ENCODE data around the gene SHROOM4.

The SHROOM4 gene

GRCh38 chrX:50609796-50610195 is 204.2 kb downstream of the SHROOM4 start:
- no peak for TF ChIP-seq EZH2 (IDR thresholded peaks at IDR 0.05; ENCODE audit: borderline replicate concordance, low read depth, low read length, severe bottlenecking)
- TF ChIP-seq, protein P1, sequence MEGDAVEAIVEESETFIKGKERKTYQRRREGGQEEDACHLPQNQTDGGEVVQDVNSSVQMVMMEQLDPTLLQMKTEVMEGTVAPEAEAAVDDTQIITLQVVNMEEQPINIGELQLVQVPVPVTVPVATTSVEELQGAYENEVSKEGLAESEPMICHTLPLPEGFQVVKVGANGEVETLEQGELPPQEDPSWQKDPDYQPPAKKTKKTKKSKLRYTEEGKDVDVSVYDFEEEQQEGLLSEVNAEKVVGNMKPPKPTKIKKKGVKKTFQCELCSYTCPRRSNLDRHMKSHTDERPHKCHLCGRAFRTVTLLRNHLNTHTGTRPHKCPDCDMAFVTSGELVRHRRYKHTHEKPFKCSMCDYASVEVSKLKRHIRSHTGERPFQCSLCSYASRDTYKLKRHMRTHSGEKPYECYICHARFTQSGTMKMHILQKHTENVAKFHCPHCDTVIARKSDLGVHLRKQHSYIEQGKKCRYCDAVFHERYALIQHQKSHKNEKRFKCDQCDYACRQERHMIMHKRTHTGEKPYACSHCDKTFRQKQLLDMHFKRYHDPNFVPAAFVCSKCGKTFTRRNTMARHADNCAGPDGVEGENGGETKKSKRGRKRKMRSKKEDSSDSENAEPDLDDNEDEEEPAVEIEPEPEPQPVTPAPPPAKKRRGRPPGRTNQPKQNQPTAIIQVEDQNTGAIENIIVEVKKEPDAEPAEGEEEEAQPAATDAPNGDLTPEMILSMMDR (IDR thresholded peaks at IDR 0.05; ENCODE audit: borderline replicate concordance, extremely low read depth, low read length, poor library complexity, severe bottlenecking): no peak
- no peak overlapping the region for H3K4me2 ChIP-seq (ENCODE audit: insufficient read depth, low read length)
- H3K9me3 ChIP-seq (ENCODE audit: insufficient read depth, low read length, severe bottlenecking): no peaks in the 10 kb centered on the region
- no peaks in the 10 kb centered on the region for H3K36me3 ChIP-seq (ENCODE audit: insufficient read depth, low read length)
- no peaks in the 10 kb centered on the region for H3K4me1 ChIP-seq (ENCODE audit: insufficient read depth, low read length)
- no peak for ATAC-seq (ENCODE audit: insufficient read depth, low read depth)
- H2AFZ ChIP-seq (ENCODE audit: low read depth, low read length): no peak overlapping the region
- H3K9ac ChIP-seq (ENCODE audit: low read depth, low read length): no peak overlapping the region
- H3K79me2 ChIP-seq (ENCODE audit: insufficient read depth, low read length): no peaks in the 10 kb centered on the region
- H3K27ac ChIP-seq (ENCODE audit: low read length): no peak overlapping the region
- H3K27me3 ChIP-seq (ENCODE audit: insufficient read depth, low read length, poor library complexity): no peaks in the 10 kb centered on the region
- H4K20me1 ChIP-seq (ENCODE audit: insufficient read depth, low read length): no peaks in the 10 kb centered on the region
- H3K4me3 ChIP-seq (ENCODE audit: low read depth in 1 of 2, low read length in 2 of 2): no peak overlapping the region
- no peak for DNase-seq

DNA sequence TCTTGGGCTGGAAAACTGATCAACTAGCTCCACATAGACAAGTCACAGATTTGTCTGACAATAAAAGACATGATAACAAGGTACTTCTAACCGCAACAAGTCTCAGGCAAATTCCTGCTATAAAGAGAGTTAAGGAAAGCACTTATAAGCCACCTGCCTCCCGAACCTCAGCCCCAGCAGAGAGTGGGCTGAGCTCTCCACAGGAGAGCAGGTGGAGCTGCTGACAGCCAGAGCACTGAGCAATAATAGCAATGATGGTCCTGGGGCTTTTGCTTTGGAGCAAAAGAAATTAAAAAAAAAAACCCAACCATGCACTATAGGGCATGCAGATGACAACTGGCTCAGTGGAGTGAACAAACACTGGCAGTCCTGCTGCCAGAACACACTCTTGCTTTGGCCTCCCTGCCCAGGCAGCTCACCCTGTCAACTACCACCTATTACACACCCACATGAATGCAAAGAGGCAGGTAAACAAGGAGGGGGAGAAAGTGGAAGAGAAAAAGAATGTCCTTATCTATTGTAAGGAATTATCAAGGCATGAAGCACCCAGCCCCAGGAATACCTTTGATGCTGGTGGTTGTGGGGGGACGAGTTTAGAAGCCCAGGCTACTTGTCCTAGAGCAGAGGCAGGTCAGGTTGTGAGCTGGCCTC is 207.6 kb downstream of the SHROOM4 start:
- Histone ChIP-seq H3K27me3 (ENCODE audit: insufficient read depth, low read length, poor library complexity) (no peaks in the 10 kb centered on the region), H3K4me1 (ENCODE audit: insufficient read depth, low read length) (no peaks in the 10 kb centered on the region), H3K27ac (ENCODE audit: low read length) (no peak overlapping the region), H2AFZ (ENCODE audit: low read depth, low read length) (no peak overlapping the region), H3K4me2 (ENCODE audit: insufficient read depth, low read length) (no peak overlapping the region), H3K9me3 (ENCODE audit: insufficient read depth, low read length, severe bottlenecking) (no peaks in the 10 kb centered on the region), H3K4me3 (ENCODE audit: low read depth in 1 of 2, low read length in 2 of 2) (no peak overlapping the region), H3K36me3 (ENCODE audit: insufficient read depth, low read length) (no peaks in the 10 kb centered on the region), H3K9ac (ENCODE audit: low read depth, low read length) (no peak overlapping the region), H3K79me2 (ENCODE audit: insufficient read depth, low read length) (no peaks in the 10 kb centered on the region), H4K20me1 (ENCODE audit: insufficient read depth, low read length) (no peaks in the 10 kb centered on the region)
- TF ChIP-seq, protein P1 (IDR thresholded peaks at IDR 0.05; ENCODE audit: borderline replicate concordance, extremely low read depth, low read length, poor library complexity, severe bottlenecking): no peak
- no peak for TF ChIP-seq EZH2 (IDR thresholded peaks at IDR 0.05; ENCODE audit: borderline replicate concordance, low read depth, low read length, severe bottlenecking)
- no peak for ATAC-seq (ENCODE audit: insufficient read depth, low read depth)
- no peak for DNase-seq

- Histone ChIP-seq H3K27me3 (ENCODE audit: insufficient read depth, low read length, poor library complexity) (no peaks in the 10 kb centered on the region), H2AFZ (ENCODE audit: low read depth, low read length) (no peak overlapping the region), H3K4me1 (ENCODE audit: insufficient read depth, low read length) (no peaks in the 10 kb centered on the region), H3K4me2 (ENCODE audit: insufficient read depth, low read length) (no peak overlapping the region), H3K9ac (ENCODE audit: low read depth, low read length) (no peak overlapping the region), H4K20me1 (ENCODE audit: insufficient read depth, low read length) (no peaks in the 10 kb centered on the region), H3K79me2 (ENCODE audit: insufficient read depth, low read length) (no peaks in the 10 kb centered on the region), H3K27ac (ENCODE audit: low read length) (no peak overlapping the region), H3K4me3 (ENCODE audit: low read depth in 1 of 2, low read length in 2 of 2) (no peak overlapping the region), H3K9me3 (ENCODE audit: insufficient read depth, low read length, severe bottlenecking) (no peaks in the 10 kb centered on the region), H3K36me3 (ENCODE audit: insufficient read depth, low read length) (no peaks in the 10 kb centered on the region)
- no peak for ATAC-seq (ENCODE audit: insufficient read depth, low read depth)
- no peak for DNase-seq
- TF ChIP-seq, protein P1 (IDR thresholded peaks at IDR 0.05; ENCODE audit: borderline replicate concordance, extremely low read depth, low read length, poor library complexity, severe bottlenecking): no peak
- TF ChIP-seq EZH2 (IDR thresholded peaks at IDR 0.05; ENCODE audit: borderline replicate concordance, low read depth, low read length, severe bottlenecking): no peak
Observed at GRCh38 chrX:50596056-50596455, 217.9 kb downstream of the SHROOM4 start.

All from DND-41 (cell line).